NCI-H226 (cell line): Measurements from ENCODE around the gene CDCP1.
A peak's percentile ranks its signal among the peaks of the same experiment; 100 is the strongest.
"Not testable (repeated sequence)": the region's sequence is repeated elsewhere in the genome, so short reads cannot be mapped to it uniquely, and the experiment has no call there.

Experiments used
- DNase-seq: peaks from one replicate; pipeline ENCODE4 v3.0.0-alpha.2; 2015

Gene CDCP1

DNA sequence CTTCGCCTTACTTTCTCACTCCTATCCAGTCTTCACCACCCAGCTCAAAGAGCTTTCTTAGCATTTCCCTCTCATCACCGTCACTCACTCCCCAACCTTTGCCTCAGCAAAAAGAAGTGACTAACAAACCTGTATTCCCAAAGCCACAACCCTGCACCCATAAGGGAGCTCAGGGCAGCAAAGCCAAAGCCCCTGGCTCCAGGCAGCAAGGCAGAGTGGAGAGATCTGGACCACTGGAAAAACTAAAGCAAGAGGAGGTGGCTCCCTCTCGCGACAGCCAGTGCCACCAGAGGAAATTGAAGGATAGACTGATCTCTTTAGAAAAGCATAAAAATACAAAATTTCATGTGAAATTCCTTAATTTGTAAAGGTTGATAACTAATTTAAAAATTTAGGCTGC, 25.1 kb upstream of the CDCP1 start:
- no peak for DNase-seq

DNA sequence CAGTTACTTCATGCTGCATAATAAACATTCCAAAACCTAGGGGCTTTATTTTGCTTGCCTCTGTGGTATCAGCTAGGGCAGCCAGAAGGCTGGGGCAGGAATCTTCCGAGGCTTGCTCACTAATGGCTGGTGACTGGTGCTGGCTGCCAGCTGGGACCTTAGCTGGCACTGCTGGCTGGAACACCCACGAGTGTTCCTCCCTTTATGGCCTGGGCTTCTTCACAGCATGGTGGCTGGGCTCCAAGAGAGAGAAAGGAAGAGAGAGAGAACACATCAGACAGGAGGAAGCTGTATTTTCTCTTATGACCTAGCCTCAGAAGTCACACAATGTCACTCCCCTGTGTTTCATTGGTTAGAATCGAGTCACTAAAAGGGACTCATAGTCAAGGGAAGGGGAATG, 23.9 kb upstream of the CDCP1 start:
- no peak for DNase-seq

DNA sequence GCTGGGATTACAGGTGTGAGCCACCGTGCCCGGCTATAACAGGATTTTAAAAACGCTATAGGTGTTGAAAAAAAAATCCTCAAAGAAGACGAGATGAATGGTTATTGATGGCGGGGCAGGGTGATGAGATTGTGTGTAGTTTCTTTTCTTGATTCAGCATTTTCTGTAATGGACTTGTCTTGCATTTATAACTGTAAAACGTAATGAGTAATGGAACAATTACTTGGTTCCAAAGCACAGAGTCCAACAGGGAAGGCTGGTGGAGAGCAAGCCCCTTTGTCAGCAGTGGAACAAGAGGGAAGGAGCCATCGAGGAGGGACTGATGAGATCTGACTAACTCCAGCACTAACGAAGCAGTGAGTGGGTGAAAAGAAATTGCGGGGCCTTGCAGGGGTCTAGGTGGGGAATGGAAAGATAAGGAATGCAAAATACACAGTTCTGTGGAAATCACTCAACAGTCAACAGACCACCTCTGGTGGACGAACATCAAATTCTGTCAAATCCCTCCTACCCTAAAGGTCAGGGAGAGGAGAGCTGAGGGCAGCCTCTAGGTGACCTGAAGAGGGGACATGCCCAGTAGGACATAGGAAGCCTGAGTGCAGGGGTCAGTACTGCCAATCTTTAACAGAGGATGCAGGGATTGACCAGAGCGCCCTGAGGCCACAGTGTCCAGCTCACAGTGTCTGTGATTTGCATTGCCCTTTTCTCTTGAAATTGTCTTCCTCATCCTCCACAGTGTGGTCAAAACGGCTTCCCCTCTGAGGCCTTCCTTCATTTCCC, 23.1 kb upstream of the CDCP1 start:
- no peak for DNase-seq

DNA sequence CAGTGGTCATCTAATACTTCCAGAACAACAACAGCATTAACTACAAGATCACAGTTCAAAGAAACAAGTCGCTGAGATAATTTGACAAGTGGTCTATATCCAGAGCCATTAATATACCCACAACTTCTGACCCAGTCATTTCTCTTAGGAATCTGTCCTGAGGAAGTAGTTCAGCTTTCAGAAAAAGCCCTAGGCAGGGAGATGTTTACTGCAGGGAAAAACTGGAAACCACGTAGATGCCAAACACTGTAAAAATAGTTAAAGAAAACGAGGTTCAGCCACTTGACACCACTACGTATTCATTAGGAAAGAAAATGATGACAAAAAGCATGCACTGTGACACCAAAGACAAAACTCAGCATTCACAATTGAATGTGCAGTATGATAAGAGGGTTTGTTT, 22.3 kb upstream of the CDCP1 start:
- DNase-seq: no peak

DNA sequence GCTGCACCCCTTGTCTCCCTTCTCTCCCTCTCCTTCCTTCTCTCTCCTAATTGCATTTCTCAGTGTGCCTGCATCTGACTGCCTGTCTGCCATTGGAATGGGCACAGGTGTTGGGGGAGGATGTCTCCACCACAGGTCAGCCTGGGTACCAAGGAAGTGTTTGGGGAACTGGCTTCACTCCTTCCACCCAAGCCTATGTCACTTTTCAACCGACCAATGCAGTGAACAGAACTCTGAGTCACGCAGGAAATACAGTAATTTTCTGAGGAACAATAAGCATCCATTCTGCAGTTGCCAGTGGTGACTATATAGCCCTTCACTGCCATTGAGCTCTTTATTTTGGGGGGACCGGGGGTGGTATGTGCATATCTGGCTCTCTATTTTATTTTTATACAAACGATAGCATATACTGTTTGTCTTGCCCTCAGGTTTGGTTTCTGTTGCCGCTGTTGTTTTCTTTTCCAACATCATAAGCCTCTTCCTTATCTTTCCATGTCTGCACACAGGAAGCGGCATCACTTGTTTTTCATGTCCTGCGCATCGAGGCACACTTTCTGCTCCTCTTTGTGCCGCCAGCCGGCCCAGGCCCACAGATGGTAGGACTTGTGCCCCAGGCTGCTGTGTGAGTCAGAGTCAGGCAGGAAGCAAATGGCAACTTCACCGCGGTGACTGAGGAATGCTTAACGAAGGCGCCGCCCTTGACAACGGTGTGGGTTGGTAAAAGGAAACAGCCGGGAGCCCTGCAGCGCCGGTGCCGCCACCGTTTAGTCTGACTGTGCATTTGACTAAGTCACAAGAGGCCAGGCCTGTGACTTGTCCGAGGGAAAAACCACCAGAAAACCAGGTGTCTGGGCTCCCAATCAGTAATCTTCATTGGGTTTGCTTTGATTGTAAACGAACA, 21.1 kb upstream of the CDCP1 start:
- DNase-seq: peak; percentile 80

DNA sequence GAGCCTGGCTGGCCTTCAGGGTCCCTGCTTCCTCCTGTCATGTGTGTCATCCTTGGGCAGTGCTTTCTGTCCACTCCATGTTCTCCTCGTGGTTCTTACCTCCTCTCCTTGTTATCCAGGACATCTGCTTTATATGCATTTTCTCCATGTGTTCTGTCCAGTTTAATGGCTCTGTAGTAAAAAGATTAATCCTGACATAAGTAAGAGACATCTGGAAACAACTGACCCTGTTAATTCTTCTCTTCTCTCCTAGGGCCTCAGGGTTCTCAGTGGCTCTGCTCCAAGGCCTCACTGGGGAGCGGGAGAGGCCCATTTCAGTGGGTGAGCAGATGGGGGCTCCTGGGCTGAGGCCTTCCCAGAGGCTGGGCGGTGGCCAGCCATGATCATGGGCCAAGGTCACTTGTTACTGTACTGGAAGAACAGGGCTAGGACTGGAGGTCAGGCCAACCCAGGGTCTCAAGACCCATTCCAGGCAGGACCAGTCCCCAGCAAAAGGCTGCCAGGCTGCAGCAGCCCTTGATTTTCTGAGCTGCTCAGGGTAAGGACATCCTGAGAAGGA, 20.2 kb upstream of the CDCP1 start:
- DNase-seq: no peak

DNA sequence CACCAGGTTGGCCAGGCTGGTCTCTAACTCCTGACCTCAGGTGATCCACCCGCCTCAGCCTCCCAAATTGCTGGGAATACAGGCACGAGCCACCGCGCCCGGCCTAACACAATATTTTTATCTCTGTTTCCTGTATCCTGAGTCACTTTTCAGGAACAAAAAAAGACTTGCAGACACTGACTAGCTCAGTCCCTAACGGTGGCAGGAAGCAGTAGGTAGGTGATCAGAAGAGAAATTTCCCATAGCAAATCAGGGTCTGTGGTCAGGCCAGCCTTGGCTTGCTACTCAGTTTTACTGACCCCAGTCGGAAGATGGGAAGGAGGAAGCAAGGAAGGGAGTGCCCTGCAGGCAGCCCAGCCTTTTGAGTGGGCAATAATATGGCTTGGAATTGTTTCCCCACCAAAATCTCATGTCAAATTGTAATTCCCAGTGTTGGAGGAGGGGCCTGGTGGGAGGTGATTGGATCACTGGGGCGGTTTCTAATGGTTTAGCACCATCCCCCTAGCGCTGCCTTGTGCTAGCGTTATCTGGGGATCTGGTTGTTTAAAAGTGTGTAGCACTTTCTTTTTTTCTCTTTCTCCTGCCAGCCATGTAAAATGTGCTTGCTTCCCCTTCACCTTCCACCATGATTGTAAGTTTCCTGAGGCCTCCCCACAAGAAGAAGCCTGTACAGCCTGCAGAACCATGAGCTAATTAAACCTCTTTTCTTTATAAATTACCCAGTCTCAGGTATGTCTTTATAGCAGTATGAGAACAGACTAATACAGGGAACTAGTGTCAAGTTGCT, 19.5 kb upstream of the CDCP1 start:
- no peak for DNase-seq

DNA sequence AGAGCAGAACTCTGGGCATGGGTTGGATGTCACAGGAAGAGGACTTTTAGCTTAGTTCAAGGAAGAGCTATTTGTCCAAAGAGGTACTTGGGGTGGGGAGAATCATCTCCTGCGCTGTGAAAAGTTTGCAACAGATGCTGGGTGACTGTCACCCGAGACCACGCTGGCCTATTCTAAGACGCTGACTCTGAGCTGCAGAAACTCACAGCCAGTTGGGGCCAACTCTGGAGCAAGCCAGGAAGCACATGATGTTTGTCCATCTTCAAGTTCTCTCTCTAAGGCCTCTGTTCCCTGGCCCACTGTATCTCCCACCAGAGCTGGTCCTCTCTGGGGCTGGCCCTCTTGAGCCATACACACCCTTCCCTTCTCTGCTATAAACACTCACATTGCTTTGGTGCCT, 17.9 kb upstream of the CDCP1 start:
- no peak for DNase-seq

DNA sequence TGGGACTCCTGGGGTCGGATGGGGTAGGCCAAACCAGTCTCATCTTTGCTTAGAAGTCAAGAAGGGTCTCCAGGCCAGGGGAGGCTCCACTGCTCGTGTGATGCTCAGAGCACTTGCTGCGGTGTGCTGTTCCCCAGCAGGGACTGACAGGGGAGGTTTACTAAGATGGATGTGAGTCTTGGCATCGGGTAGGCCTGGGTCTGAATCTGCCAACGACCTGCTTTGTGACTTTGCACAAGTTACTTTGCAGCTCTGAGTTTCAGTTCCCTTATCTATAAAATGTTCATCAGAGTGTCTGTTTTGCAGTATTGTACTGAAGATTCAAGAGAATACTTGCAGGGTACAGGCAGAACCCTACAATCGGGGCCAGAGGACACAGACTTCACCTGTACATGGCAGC, 17.3 kb upstream of the CDCP1 start:
- no peak for DNase-seq

DNA sequence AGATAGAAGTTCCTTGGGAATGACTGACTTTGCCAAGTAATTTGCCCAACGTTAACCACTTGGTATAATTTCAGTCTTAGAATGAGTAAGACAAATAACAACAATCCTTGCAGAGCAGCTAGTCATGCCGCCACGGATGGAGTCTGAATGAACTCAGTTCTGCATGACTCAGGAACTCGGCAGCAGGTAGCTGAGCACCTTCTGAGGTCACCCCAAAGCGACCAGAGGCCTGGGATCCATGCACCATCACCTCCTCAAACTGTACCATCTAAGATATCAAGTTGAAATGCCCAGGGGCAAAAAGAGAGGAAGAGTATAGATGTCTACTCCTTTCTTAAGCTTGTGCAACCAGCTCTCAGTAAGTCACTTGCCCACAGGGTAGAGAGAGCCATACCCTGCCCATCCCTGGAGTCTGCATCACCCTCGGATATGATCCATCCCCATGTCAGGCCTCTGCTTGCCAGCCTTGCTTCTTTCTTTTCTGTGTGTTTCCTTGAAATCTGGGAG, 8.5 kb upstream of the CDCP1 start:
- DNase-seq: peak; percentile 69

DNA sequence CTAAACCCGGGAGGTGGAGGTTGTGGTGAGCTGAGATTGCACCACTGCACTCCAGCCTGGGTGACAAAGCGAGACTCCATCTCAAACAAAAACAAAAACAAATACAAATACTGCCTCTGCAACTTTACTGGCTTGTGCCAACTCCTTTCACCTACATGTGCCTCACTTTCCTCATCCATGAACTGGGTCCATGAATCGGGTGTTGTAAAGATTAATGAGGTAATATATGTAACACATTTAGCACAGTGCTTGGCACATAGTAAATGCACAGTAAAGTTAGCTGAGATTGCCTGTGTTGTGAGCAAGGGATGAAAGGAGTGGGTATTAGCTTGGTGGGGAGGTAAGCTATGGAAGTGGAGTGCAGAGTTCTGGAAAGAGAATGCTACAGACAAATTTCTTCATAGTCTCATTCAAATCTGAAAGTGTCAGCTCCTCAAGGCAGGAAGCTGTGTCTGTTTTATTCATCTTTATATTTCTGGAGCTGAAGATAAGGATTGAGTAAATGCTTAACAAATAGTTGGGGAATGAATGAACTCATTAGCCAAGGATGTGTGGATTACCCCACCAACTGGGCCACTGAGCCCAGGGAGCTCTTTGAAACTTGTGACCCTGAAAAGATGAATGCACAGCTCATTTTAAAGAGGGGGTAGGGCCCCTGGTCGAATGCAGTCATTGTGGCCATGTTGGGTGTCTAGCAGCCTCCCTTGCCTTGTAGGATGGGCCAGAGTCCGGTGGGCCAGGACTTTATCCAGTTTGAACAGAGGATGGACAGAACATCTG, 7.7 kb upstream of the CDCP1 start:
- DNase-seq: peak; percentile 79

DNA sequence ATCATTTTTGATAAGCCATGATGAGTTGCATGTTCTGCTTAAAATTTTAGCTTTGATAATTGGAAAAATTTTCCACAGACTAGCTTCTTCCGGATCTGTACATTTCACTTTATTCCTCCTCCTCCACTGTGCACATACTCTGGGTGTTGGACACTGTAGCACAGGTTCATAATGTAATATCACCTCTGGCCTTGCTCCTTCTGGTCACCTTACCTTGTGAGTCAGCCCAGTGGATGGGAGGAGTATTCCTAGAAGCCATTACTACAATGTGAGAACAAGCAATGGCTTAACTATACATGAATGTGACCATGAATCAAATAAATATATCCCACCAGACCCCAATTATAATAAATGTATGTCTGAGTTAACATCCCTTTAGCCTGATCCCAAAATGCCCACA, 6.1 kb upstream of the CDCP1 start:
- no peak for DNase-seq

DNA sequence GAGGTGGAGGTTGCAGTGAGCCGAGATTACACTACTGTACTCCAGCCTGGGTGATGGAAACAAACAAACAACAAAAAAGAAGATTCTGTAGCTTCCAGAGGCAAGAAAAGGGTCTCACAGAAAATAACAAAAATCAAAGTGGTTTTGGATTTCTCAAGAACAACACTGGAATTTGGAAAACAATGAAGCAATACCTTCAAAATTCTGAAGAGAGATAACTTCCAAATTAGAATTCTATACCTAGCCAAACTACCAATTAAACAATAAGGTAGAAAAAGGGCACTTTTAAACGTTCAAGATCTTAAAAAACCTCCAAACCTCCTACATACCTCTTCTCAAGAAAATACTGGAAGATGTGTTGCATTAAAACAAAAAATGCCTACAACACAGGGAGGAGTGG, 4.9 kb upstream of the CDCP1 start:
- DNase-seq: no peak

DNA sequence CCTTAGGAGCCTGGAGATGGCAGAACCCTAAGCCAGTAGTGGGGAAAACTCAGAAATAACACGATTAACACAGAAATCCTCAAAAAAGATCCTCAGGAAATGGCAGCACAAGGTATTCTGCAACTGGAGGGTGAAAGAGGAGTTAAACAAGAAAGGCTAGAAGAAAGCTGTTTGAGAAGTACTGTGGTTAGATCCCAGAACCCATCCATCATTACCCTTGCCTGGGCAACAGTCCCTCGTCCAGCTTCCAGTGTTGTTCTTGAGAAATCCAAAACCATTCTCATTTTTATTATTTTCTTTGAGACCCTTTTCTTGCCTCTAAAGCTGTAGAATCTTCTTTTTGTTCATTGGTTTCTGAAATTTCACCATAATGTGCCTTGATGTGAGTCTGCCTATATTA, 2.7 kb upstream of the CDCP1 start:
- DNase-seq: no peak

DNA sequence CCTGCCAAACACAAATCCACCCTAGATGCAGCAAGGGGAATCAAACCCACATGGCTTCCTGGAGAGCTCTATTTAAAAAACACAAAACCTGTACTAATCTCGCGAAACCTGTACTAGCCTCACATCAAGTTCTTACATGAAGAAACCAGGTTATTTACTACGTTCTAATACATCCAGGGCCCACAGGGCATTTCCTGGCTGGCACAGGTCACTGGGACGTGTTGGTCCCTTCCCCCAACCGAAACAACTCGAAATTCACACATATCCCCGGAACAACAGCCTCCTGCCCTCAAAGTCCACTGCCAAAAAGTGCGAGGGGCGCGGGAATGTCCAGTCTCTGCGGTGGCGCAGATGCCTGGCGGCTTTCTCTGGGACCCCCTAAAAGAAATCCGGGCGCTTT, 955 bp downstream of the CDCP1 start:
- no peak for DNase-seq

DNA sequence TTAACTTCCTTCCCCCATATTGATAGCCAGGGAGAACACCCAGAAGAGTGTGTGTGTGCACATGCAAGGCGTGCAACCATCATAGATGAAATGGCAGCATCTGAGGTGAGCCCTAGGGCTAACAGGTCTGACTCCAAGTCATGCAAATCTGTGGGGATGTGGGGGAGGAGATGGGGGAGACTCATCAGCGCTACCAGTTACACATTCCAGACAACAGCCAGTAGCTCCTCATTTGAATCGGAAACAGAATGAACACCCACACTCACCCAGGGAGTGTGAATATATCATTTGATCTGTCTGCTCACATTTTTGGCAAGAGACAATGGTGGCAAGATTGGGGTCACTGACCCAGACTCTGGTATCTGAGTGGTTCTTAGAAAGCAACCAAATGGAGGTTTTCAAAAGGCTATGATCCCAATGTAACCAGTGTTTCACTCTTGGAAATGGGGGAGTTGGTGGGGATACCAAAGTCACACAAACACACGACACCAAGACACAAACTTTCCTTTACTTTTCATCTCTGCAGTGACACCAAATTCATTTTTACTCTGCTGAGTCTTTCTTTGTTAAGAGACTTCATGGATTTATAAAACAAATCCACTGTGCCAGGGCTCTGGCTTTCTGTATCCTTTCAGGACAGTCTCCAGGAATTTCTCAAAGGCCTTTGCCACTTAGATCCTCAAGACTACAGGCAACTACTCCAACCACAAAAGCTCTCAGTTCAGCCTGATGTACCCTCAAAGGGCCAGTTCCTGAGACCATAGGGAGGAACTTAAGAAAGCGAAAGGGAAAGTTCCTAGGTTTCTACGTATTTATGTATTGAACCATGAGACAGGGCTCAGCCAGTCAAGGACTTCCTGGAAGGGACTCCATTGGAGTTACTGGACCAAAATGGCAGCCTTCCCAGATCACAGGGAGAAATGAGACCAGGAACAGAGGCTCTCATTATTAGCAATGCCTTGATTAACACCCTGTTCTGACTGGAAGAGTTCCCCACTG, 2.2 kb downstream of the CDCP1 start:
- DNase-seq: peak; percentile 61

DNA sequence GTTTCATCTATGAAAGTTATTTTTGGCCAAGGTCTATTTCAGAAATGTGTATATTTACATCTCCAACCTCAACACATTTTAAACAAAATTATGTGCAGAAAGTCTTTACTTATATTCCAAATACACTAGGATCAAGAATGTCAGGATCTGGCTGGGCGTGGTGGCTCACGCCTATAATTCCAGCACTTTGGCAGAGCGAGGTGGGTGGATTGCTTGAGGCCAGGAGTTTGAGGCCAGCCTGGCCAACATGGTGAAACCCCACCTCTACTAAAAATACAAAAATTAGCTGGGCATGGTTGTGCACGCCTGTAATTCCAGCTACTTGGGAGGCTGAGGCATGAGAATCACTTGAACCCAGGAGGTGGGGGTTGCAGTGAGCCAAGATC, 5.4 kb downstream of the CDCP1 start:
- not testable (repeated sequence) for DNase-seq

DNA sequence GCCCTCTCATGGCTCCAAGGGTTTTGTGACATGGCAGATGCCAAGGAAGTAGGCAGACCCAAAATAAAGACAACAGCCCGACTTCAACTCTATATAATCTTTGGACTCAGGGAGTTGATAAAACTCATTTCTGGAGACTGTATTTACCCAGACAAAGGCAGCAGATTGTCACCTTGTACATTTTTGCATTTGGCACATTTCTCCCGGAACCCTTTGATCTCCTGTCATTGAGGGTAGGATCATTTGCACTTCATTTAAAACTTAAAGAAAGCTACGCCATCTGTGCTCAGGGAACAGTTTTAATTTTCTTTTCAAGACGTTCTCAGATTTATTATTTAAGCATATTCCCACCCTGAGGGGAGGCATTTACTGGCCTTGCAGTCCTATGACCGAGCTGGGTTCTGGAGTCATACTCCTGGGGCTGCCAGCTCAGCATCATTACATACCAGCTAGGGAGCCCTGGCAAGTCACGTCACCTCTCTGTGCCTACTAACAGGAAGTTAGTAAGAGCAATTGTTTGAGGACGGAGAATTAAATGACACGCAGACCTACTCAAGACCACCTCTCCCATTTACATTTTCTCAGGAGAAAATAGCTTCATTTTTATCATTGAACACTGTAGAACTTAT, 5.9 kb downstream of the CDCP1 start:
- no peak for DNase-seq

DNA sequence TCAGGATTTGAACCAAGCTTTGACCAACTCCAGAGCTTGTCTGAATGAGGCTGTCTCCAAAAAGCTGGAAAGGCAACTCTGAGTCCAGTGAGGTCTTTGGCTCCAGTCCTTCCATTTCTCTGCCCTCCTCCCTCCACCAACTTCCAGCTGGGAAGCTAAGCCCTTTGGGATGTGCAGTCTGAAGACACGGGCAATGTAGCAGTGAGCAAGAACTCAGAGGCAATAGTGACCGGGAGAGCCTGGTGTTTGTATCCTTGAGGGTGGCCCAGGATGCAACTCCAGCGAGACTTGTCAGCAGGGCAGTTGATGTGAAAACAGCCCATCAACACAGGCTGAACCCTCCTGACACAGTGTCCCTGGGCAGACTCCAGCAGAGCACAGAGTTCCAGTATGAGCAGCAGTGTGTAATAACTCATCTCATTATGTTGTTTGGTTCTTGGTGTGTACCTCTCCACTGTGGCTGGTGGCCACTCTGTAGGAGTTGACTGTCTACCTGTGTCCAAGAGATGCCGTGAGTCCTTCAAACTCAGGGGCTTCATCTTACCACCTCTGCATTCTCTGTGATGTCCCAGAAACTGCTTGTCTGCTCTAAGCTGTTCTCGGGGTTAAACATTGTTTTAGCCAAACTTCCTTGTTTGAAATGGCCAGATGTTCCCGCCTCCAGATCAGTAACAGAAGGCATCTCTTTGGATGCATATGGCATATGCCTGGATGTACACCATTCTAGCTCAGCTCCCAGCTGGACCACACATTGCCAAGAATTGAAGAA, 6.6 kb downstream of the CDCP1 start:
- DNase-seq: no peak
